GM21515 (cell line): ENCODE measurements around the gene TLNRD1.
"Not testable (repeated sequence)": the region's sequence is repeated elsewhere in the genome, so short reads cannot be mapped to it uniquely, and the experiment has no call there.

Experiments
- ATAC-seq: cut with Tn5 transposase; IDR thresholded peaks from one replicate; pipeline ENCODE4 v1.9.1; 2021; ENCODE audit not compliant: unreplicated experiment

Gene TLNRD1

GRCh38 chr15:81000624-81001151 is at the start of gene TLNRD1:
TSS of gene TLNRD1 (plus strand) at chr15:81000923. CDS start at chr15:81002272, 1,349 bp downstream.
- peak; percentile 55 for ATAC-seq

- no peak for ATAC-seq
Observed at GRCh38 chr15:80951941-80952340, 48.8 kb upstream of the TLNRD1 start.

GRCh38 chr15:80953001-80953952 is 47.4 kb upstream of the TLNRD1 start:
- no peak for ATAC-seq

GRCh38 chr15:80953953-80954778 is 46.6 kb upstream of the TLNRD1 start:
- no peak for ATAC-seq

GRCh38 chr15:80955571-80956452 is 44.9 kb upstream of the TLNRD1 start:
- not testable (repeated sequence) for ATAC-seq

GRCh38 chr15:80957556-80957955 is 43.2 kb upstream of the TLNRD1 start:
- no peak for ATAC-seq

GRCh38 chr15:80957976-80958375 is 42.7 kb upstream of the TLNRD1 start:
- ATAC-seq, result no peak

- ATAC-seq, result no peak
Observed at GRCh38 chr15:80958818-80959495, 41.8 kb upstream of the TLNRD1 start.

GRCh38 chr15:80965454-80965853 is 35.3 kb upstream of the TLNRD1 start:
- not testable (repeated sequence) for ATAC-seq

GRCh38 chr15:80966431-80967197 is 34.1 kb upstream of the TLNRD1 start:
- ATAC-seq, result no peak

- ATAC-seq, result no peak
Observed at GRCh38 chr15:80967451-80967850, 33.3 kb upstream of the TLNRD1 start.

- no peak for ATAC-seq
Observed at GRCh38 chr15:80967991-80968510, 32.7 kb upstream of the TLNRD1 start.

- no peak for ATAC-seq
Observed at GRCh38 chr15:80969316-80969715, 31.4 kb upstream of the TLNRD1 start.

GRCh38 chr15:80970018-80970657 is 30.6 kb upstream of the TLNRD1 start:
- ATAC-seq, result no peak

GRCh38 chr15:80970658-80971057 is 30.1 kb upstream of the TLNRD1 start:
- no peak for ATAC-seq

GRCh38 chr15:80971143-80971542 is 29.6 kb upstream of the TLNRD1 start:
- ATAC-seq, result no peak

- ATAC-seq, result no peak
Observed at GRCh38 chr15:80972276-80972675, 28.4 kb upstream of the TLNRD1 start.

GRCh38 chr15:80974914-80975313 is 25.8 kb upstream of the TLNRD1 start:
- ATAC-seq, result no peak
